EL (cell line): ENCODE results near the gene MEIOSIN.
A peak's percentile ranks its signal among the peaks of the same experiment; 100 is the strongest.
"Not testable (repeated sequence)": the region's sequence is repeated elsewhere in the genome, so short reads cannot be mapped to it uniquely, and the experiment has no call there.

ENCODE experiments used
- DNase-seq: peaks from one replicate; pipeline ENCODE4 v3.0.0-alpha.2; 2016

Gene MEIOSIN

DNA sequence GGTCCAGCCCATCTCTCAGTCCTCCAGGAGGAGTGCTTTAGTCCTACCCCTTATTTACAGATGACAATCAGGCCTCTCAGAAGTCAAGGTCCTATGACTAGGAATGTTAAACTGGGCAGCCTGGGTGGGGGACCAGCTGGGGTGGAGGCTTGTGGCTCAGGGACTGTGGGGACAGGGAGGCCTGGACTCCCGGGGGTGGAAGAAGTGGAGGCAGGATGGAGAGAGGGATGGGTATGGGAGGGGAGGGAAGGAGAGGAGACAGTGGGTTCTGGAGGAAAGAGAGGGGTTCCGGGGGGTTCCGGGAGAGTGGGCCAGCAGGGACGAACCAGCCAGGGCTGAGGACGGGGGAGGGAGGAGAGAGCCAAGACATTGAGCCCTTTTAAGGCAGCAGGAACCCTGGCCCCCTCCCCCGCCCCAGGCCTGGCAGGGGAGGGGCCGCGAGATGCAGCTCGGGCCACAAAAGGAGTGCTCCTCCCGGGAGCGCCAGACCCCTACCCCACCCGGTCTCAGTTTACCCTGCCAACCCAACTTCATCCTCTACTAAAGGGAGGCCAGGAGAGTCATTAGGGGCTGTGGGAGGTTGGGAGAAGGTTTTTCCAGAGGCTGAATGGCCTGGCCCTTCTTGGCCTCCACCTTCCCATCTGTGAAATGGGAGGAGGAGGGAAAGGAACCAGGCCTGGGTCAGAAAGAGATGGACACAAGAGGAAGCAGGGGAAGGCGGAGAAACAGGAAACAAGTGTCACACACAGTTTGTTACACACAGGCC lies 47.4 kb downstream of the MEIOSIN start:
- no peak for DNase-seq

DNA sequence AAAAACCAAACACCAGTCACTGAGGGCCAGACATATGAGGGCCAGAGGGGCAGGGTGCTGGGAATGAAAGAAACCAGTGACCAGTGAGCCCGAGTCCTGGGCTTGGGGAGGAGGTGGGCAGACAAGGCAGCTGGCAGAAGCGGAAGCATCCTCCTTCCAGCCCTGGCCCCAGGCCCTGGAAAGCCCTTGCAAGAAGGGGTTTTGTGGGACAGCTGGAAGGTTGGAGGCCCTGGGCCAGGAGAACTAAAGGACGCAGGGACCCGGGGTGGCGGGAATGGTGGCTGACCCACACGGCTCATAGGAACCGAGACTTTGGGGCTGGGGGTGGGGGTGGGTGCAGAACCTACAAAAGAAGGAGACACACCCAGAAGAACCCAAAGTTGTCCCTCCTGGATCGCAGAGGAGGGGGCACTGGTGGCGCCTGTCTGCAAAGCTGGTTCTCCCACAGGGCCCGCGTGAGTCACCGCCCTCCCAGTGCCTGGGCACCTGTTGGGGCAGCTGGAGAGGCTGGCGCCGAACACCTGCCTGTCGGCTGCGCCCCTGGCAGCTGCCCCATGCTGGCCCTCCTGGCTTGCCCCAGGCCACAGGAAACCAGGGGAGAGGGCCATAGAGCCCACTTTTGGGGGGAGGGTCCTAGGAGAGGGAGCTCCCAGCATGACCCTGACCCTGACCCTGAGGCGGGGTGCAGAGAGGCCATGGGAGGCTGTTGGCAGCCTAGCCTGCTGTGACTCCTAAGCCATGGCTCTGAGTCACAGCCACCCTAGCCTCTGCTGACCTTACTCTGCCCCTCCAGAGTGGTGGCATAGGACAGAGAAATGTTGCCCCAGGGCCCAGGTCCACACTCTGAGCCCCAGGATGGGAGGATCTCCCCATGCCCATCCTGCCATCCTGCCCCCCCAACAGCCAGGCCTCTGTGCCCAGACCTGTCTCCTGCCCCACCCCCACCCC lies 48.2 kb downstream of the MEIOSIN start:
- DNase-seq: peak; percentile 49

DNA sequence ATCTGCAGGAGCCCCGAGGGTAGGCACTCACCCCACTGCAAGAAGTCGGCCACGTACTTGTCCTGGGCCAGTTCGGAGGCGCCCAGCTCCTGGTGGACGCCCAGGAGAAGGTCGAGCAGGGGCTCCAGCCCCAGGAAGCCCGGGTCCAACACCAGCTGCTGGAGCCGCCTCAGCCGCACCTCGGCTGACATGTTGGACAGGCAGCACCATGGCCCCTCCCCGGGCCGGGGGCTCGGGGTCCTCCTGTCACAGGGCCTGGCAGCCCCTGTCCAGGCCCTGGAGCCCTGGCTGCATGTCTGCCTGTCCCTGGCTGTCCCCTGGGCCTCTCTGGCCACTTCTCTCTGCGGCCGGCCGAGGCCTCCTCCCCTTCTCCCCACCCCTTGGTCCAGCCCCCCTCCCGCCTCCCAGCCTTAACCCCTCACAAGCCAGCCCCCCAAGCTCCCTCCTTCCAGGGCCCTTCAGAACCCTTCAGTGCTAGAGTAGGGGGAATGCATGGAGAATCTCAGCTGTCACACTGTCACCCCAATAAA lies 49.0 kb downstream of the MEIOSIN start, which contains the start of gene DMPK:
Gene DMPK (minus strand): TSS at position 329 of the 530 bp plus-strand sequence. CDS start 138 bp downstream, at position 191.
- peak; percentile 48 for DNase-seq

DNA sequence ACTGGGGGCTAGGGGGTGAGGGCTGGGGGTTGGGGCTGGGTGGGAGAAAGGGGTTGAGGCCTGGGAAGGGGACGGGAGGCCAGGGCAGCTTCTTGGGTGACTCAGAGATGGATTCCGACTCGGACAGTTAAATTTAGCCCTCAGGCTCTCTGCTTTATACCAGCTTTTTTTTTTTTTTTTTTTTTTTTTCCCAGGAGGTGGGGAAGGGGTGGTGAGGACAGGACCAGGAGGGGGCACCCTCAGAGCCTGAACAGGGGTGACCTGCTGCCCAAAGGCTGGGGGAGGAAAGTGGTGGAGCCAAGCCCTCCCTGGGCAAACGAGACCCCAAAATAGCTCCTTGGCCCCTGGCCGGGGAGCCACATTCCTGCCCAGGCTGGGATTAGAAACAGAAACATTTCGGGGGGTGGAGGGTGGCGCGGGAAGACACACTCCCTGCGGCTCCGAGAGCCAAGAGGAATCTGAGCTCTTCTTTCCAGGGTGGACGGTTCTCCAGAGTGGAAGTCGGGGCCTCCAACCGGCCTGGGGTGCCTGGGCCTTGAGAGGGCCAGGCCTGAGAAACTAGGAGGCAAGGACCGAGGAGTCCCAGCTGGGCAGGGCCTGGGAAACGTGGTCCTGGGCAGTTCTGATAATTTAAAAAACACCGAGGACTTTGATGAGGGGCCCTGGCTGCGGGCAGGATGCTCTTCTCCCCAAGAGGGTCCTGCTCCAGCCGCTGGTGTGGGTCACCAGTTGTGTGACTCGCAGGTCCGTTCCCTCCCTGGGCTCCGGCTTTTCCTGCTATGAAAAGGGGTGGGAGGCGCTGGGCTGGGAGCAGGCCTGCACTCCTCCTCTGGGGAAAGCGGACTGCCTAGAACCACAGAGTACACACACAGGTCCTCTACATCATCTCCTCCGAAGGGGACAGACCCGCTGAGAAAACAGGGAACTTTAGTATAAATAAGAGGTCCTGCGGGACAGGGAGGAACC lies 49.9 kb downstream of the MEIOSIN start:
- peak; percentile 89 for DNase-seq

DNA sequence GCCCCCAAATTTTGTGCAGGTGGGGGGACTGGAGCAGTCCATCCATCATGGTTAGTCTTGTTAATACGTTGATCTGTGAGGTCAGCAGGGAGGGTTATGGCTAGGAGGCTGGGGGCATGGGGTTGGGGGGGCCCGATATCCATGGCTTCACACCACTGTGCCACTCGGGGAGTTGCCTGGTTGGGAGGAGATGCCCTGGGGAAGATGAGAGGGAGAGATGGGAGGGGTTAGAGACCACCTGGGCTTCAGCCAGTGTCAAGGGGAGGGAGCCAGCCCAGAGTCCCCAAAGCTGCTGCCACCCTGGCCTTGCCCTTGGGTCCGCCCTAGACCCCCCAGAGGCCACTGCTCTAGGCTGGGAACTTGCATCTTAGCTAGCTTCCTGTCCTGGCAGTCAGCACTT lies 50.9 kb downstream of the MEIOSIN start:
- no peak for DNase-seq

DNA sequence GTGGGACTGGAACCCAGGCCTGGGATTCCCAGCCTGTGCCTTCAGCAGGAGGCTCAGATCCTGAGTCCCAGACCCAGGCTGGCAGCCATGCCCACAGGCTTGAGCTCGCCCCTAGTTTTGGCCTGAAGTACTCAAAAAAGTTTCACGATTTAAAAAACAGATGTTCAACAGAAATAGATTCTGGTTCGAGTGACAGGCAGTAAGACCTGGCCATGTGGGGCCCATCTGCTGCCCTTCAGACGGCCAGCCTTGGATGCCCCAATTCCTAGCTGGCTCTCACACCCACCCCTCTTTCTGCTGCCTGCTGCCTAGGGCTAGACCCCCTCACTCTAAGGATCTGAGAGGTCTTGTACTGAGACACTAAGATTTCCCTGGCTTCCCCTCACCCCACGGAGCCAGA lies 51.9 kb downstream of the MEIOSIN start:
- DNase-seq: no peak

DNA sequence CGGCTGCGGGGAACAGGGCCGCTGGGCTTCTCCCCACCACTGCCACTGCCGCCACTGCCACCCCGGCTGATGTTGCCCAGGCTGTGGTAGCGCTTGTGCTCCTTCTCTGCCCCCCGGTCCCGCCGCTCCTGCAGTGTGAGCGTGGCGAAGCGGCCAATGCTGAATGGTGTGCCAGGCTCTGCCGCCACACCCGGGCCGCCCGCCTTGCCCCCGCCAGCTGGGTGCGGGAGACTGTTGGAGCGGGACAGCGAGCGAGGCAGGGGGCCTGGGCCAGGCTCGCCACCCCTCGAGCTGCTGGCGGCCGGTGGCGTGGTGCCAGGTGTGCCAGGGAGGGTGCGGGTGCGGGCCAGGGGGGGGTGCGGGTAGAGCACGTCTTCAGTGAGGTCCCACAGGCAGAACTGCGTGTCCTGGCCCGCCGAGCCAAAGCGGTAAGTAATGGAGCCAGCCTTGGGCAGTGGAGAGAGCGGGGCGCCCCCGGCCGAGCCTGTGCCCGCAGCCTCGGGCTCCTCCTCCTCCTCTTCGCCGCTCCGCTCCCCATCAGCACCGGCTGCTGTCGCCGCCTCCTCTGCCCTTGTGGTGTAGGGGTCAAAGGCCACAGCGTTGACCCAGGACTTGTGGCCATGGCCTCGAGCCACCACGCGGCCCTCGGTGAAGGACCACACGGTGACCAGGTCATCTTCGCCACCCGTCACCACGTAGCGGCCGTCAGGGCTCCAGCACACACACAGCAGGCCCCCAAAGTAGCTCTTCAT lies 52.7 kb downstream of the MEIOSIN start:
- DNase-seq: no peak

DNA sequence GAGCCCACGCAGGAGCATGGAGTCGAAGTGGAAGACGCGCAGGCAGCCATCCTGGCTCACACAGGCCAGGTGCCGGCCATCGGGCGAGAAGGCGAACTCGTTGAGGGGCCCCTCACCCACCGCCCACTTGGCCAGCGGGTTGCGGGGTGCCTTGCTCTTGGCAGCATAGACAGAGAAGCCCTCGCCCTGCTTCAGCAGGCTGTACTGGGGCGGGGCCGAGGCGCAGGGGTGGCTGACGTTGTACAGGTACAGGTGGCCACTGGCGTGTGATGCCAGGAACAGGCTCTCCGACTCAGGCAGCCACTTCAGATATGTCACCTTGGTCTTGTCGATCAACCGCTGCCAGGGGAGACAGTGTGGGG lies 53.3 kb downstream of the MEIOSIN start:
- no peak for DNase-seq

DNA sequence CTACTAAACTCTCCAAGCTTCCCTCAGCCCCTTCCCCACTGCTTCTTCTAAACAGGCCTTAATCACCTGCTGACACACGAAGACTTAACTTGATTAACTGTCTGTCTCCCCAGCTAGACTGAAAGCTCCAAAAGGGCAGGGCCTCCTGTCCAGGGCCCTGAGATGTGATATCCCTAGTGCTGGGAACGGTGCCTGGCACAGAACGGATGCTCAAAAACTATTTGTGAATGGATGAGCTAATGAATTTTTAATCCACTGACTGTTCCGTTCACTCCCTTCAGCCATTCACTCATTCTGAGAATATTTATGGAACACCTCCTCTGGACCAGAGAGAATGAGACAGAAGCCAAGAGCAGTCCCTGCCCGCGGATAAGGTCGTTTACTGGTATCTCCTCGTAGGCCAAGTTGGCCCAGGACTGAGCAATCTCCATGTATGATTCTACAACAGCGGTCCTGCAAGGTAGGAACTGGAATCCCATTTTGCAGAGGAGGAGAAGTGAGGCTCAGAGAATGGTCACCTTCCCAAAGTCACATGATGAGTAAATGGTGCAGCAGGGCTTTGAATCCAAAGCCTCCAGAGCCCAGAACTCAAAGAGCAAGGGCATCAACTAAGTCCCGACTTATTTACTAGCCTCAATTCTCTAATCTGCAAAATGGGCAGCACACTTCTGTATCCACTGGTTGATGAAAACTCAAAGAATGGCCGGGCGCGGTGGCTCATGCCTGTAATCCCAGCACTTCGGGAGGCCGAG lies 56.0 kb downstream of the MEIOSIN start:
- no peak for DNase-seq

DNA sequence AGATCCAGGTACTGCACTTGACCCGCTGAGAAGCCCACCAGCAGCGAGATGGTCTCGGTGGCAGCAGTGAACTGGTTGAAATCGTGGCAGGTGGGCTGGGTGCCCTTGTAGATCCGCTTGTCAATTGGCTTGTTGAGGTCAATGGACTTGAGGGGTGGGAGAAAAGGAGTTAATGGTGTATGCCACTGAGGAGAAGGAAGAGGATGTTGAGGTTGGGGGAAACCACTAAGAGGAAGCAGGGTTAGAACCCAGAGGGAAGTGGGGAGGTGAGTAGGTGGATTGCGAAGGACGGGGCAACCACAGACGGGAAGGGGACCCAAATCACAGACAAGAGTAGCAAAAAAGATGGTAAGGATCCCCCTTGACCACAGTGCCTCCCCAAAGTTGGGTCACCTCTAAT lies 57.7 kb downstream of the MEIOSIN start:
- DNase-seq: no peak

DNA sequence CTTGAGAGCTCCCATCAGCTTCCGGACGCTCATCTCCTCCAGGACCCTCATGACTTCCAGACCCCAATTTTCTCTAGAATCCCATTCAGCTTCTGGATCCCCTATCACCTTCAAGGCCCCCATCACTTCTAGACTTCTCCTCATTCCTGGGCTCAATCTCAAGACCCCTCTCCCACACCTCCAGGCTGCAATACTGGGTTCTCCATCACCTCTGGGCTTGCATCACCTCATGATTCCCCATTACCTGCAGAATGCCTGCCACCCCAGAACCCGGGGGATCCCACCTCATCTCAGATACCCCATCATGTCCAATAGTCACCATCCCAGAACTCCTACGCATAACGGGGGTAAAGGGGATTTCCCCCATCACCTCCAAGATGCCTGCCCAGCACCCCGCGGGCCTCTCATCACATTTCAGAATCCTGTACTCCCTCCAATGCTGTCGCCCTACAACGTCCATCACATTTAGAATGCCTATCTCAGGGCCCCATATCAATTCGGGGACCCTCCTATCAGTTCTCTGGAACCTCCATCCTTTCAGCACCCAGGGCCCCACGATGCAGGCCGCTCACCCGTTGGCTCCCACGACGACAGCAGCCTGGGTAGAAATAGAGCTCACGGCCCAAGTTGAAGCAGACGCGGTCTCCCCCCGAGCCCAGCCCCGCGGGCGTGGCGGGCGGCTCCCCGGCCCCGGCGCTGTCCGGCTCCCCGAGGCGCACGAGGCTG lies 58.7 kb downstream of the MEIOSIN start:
- DNase-seq: no peak

DNA sequence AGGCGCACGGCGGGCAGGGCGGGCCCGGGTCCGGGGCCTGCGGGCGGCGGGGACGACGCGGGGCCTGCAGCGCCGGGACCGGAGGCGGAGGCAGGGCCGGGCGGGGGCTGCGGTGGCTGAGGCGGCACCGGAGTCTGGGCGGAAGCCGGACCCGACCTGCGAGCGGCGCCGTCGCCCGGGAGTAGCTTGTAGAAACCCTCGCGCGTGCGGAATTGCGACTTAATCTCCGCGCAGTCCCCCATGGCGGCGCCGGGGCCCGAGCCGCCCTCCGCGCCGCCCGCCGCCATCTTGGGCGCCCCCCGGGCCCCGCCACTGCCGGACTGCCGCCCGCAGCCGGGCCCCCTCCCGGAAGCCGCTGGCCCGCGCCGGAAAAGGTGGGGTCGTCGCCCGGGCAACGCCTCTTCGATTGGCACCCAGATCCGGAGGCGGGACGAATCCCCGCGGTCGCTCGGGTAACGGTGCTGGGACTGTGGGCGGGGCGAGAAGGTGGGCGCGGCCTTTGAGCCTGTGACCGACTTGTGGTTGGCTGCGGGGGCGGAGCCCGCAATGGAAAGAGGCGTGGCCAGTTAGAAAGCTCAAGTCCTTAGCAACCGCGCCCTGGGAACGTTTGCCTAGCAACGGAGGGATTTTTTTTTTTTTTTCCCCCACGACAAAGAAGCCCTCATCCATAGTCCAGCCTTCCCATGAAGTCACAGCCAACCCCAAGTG lies 59.4 kb downstream of the MEIOSIN start, which contains the start of gene DMWD:
Gene DMWD (minus strand): TSS at position 376 of the 708 bp plus-strand sequence. CDS start 89 bp downstream, at position 287.
- peak; percentile 98 for DNase-seq

DNA sequence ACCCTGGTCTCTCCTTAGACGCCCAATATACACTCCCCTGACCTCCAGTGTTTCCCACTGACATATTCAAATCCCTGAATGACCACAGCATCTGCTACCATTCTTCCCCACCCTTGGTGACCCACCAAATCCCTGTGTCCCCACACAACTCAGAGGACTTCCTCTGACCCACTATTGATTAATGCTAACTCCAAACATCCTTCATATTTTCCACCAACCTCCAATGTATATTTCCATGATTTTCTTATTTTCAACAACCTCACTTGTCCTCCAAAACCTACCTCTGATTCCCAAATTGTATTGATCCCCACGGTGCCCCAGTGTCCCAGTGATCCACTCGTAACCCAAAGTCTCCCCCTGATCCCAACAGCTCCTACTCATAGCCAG lies 59.9 kb downstream of the MEIOSIN start:
- no peak for DNase-seq

DNA sequence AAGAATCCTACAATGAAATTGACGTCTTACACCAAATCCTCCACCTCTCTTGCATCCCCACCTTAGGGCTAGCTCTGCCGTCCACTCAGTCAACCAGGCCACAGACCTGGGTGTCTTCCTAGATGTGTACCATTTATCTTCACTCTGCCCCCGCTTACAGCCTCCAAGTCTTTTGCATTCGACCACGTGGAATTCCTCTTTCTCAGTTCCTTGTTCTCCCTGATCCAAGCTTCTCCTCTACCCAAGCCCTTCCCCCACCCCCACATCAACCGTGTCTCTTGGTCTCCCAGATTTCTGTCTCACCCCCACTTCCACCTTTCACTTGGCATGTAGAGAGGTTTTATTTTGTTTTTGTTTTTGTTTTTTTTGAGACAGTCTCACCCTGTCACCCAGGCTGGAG lies 60.6 kb downstream of the MEIOSIN start:
- DNase-seq: no peak

DNA sequence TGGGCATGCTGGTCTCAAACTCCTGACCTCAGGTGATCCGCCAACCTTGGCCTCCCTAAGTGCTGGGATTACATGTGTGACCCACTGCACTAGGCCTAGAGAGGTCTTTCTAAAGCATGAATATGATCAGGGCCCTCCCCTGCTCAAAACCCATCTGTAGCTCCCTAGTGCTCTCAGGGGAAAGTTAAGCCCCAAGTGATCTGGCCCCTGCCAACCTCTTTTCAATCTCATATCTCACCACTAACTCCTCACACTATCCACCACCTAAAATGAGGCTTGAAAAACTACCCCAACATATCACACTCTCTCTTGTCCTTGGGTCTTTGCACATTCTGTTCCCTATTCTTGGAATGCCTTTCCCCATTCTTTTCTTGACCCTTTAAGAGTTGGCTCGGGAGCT lies 61.4 kb downstream of the MEIOSIN start:
- DNase-seq: no peak

DNA sequence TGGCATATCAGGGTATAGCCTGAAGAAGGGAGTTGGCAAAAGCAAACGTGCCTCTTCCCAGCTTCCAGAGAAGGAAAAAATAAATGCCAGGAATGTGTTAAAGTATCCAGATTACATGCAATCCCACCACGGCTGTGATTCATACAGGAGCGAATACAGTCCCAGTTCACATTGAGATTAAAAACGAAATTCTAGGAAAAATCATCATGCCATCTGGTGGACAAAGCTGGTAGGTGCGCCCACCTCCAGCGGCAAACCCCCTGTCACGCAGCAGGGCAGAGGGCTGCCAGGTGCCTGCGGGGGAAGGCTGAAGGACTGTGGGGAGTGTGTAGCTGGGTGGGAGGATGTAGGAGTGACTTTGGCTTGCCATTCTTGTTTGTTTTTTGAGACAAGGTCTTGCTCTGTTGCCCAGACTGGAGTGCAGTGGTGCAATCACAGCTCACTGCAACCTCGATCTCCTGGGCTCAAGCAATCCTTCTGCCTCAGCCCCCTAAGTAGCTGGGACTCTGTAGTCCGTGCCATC lies 65.8 kb downstream of the MEIOSIN start:
- DNase-seq: peak; percentile 84

DNA sequence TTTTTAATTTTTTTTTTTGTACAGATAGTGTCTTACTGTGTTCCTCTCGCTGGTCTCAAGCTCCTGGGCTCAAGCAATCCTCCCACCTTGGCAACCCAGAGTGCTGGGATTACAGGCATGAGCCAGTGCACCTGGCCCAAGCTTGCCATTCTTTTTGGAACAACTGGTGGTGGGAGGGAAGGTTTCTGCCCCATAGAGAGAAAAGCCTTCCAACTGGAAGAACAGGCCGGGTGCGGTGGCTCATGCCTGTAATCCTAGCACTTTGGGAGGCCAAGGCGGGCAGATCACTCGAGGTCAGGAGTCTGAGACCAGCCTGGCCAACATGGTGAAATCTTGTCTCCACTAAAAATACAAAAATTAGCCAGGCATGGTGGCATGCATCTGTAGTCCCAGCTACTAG lies 66.3 kb downstream of the MEIOSIN start:
- not testable (repeated sequence) for DNase-seq

DNA sequence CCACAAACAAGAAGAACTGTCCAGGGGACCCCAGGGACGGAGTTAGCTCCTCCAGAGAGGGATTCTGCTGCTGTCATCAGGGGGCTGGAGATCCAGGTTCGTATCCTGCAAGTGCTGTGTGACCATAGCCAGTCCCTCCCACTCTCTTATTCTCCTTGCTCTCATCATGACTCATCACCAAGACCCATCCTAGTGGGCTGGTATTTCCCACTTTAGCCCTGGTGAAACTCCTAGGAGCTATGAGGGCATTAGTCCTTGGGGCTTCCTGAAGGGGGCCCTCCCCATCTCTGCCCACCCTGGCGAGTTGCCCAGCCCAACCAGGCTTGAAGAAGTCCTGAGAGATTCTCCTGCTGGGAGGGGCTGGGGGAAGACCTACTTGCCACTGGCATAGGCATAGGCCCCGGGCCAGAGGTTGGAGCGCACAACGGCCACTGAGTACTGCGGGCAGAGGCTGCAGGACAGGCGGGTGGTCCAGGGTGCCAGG lies 66.9 kb downstream of the MEIOSIN start:
- DNase-seq: peak; percentile 68

DNA sequence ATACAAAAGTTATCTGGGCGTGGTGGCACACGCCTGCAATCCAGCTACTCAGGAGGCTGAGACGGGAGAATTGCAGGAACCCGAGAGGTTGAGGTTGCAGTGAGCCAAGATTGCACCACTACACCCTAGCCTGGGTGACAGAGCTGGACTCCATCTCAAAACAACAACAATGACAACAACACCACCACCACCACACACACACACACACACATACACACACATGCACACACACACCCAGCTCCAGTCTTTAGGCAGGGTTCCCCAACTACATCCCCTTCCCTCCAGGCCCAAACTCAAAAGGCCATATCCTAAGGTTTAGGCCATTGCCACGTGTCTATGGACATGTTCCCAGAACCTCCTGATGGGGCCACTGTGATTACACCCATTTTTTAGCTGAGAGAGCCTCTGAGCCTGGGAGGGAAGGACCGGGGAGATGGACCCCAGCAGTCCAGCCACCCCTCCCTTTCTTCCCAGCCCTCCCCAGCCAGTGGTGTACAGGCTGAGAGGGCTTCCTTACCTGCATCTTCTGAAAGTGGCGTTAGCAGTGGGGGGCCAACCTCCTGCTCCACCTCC lies 68.5 kb downstream of the MEIOSIN start:
- no peak for DNase-seq
